Mononuclear cell (primary cell): ENCODE data around the gene TLR8. TPM values are rescaled to one million over a fixed set of nuclear protein-coding genes. Genes with fewer than 3 reads are reported as not detected.
A peak's percentile ranks its signal among the peaks of the same experiment; 100 is the strongest.
"Not testable (repeated sequence)": the region's sequence is repeated elsewhere in the genome, so short reads cannot be mapped to it uniquely, and the experiment has no call there.

Source experiments
- H3K27me3 ChIP-seq: 2 replicates; pipeline ENCODE4 v1.6.0; 2011; ENCODE audit warnings: low read length, control low read depth; ENCODE audit not compliant: insufficient read depth
- H3K4me1 ChIP-seq: 2 replicates; pipeline ENCODE4 v1.5.1; 2011; ENCODE audit warnings: mild to moderate bottlenecking, low read length, control low read depth; ENCODE audit not compliant: insufficient read depth
- H3K4me3 ChIP-seq: 2 replicates; pipeline ENCODE4 v1.5.1; 2011; ENCODE audit warnings: mild to moderate bottlenecking, low read length, moderate library complexity
- H3K9me3 ChIP-seq: 2 replicates; pipeline ENCODE4 v1.5.1; 2011; ENCODE audit warnings: low read depth, mild to moderate bottlenecking, control low read depth, low read length
- total RNA-seq: library from RNA; depleted of rRNA; stranded (reverse); fragments of >200 nt; gene quantifications from one replicate; pipeline ENCODE4 v1.2.3, GENCODE V29; 2012

The TLR8 gene
- total RNA-seq, 1 donor: 18.4 TPM

- Histone ChIP-seq H3K4me1 (peaks cover 39% of the 10 kb centered on the region), H3K9me3 (no peaks in the 10 kb centered on the region), H3K4me3 (no peak overlapping the region), H3K27me3 (no peaks in the 10 kb centered on the region)
These were observed 54.8 kb downstream of the TLR8 start for GRCh38 chrX:12961196-12961718.

- no peak overlapping the region for H3K4me3 ChIP-seq
- peaks cover 39% of the 10 kb centered on the region for H3K4me1 ChIP-seq
- no peaks in the 10 kb centered on the region for H3K9me3 ChIP-seq
- no peaks in the 10 kb centered on the region for H3K27me3 ChIP-seq
These were observed 55.7 kb downstream of the TLR8 start for GRCh38 chrX:12962041-12962504.

DNA sequence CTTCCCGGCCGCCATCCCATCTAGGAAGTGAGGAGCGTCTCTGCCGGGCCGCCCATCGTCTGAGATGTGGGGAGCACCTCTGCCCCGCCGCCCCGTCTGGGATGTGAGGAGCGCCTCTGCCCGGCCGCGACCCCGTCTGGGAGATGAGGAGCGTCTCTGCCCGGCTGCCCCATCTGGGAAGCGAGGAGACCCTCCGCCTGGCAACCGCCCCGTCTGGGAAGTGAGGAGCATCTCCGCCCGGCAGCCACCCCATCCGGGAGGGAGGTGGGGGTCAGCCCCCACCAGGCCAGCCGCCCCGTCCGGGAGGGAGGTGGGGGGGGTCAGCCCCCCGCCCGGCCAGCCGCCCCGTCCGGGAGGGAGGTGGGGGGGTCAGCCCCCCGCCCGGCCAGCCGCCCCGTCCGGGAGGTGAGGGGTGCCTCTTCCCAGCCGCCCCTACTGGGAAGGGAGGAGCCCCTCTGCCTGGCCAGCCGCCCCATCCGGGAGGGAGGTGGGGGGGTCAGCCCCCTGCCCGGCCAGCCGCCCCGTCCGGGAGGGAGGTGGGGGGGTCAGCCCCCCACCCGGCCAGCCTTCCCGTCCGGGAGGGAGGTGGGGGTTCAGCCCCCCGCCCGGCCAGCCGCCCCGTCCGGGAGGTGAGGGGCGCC, 56.9 kb downstream of the TLR8 start:
- peaks cover 37% of the 10 kb centered on the region for H3K4me1 ChIP-seq
- not testable (repeated sequence) for H3K27me3 ChIP-seq, H3K4me3 ChIP-seq, H3K9me3 ChIP-seq

DNA sequence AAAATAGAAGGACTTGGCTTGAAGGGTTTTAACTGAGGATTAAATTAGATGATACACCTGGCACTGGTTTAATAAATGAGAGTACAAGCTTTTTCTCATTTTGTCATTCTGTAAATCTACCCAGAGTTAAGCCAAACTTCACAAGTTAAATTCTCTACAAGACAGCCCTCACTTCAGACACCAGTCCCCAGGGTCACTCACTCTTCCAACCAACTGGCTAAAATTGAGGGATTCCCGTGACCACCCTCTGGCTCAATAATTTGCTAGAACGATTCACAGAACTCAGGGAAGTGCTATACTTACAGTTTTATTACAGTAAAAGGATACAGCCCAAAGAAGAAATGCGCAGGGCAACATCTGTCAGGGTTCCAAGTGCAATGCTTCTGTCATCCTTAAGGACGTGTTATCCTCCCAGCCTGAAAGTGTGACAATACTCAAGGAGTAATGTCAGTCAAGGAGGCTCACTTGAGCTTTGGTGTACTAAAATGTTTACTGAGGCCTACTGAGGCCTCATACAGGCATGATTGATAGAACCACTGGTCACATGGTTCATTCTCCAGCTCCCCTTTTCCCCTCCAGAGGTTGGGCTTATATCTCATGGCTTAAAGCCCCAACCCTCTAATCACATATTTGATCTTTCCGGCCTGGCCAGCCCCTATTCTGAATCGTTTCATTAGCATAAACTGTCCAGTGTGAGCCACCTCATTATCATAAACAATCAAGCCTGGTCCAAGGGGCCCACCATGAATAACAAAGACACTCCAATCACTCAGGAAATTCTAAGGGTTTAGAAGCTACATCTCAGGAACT, 58.9 kb downstream of the TLR8 start:
- no peak overlapping the region for H3K4me3 ChIP-seq
- H3K27me3 ChIP-seq: no peaks in the 10 kb centered on the region
- peaks cover 43% of the 10 kb centered on the region for H3K4me1 ChIP-seq
- no peaks in the 10 kb centered on the region for H3K9me3 ChIP-seq

GRCh38 chrX:12966151-12966550, 59.7 kb downstream of the TLR8 start:
- H3K4me3 ChIP-seq: no peak overlapping the region
- no peaks in the 10 kb centered on the region for H3K9me3 ChIP-seq
- no peaks in the 10 kb centered on the region for H3K27me3 ChIP-seq
- peaks cover 47% of the 10 kb centered on the region for H3K4me1 ChIP-seq

GRCh38 chrX:12967711-12968465, 61.5 kb downstream of the TLR8 start:
- no peak overlapping the region for H3K4me3 ChIP-seq
- H3K4me1 ChIP-seq: peaks cover 52% of the 10 kb centered on the region
- H3K27me3 ChIP-seq: no peaks in the 10 kb centered on the region
- H3K9me3 ChIP-seq: no peaks in the 10 kb centered on the region

GRCh38 chrX:12970691-12971202, 64.3 kb downstream of the TLR8 start:
- Histone ChIP-seq H3K4me1 (peaks cover 57% of the 10 kb centered on the region), H3K9me3 (no peaks in the 10 kb centered on the region), H3K27me3 (no peaks in the 10 kb centered on the region), H3K4me3 (peak overlapping the region; percentile 42)

DNA sequence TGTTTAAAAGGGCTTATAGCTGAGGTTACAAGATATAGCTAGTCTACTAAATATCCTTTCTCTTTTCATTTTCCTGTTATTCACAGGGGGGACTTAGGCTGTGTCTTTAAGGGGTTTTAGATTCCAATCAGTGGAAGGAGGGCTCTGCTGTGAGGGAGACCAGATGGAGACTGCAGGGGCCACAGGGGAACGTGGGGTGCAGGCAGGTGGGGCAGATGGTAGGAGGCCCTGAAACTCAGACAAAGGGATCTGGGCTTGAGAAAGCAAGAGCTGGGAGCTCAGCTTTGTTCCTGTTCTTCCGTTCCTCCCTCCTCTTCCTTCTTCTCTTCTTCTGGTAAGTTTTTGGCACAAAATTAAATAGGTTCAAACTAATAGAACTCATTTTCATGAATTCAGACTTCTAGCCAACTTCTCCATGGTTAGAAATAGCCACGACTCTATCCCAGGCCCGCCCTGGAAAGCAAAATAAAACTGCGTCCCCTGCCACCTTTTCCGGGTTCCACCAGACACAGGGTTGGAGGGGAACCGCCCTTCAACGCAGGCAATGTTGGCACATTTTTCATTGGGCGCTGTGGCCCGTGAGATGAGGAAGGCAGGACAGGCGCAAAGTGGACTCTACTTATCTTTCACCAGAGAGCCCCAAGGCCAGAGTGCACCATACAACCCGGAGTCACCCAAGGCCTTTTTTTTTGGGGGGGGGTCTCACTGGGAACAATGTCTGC, 65.0 kb downstream of the TLR8 start:
- H3K4me3 ChIP-seq: peak overlapping the region; percentile 42
- H3K9me3 ChIP-seq: no peaks in the 10 kb centered on the region
- H3K4me1 ChIP-seq: peaks cover 57% of the 10 kb centered on the region
- no peaks in the 10 kb centered on the region for H3K27me3 ChIP-seq

DNA sequence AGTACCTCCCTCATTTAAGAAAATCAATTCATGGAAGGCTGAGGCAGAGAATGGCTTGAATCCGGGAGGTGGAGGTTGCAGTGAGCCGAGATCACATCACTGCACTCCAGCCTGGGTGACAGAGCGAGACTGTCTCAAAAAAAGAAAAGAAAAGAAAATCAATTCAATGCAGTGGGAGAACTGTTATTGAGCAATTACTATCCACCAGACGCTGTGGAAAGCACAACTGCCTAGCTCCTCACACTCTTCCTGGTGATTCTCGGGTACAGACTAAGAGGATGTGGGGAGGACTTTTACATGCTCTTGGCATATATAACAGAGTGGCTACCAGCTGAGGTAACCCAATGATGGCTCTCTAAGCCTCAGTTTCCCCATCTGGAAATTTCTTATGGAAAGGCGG, 65.8 kb downstream of the TLR8 start:
- H3K27me3 ChIP-seq: no peaks in the 10 kb centered on the region
- H3K4me1 ChIP-seq: peaks cover 57% of the 10 kb centered on the region
- peak overlapping the region; percentile 42 for H3K4me3 ChIP-seq
- H3K9me3 ChIP-seq: no peaks in the 10 kb centered on the region

Other genes with a start within 250 kb of the TLR8 start
- gene PRPS2, start 115.2 kb upstream of the TLR8 start, total RNA-seq: 15.7 TPM
- 3.0 TPM for gene TLR7, start 39.5 kb upstream of the TLR8 start, total RNA-seq
- 5,748 TPM for gene TMSB4X, start 68.5 kb downstream of the TLR8 start, total RNA-seq
- gene FAM9C, start 138.0 kb downstream of the TLR8 start, total RNA-seq: not detected